Panc1 (cell line): ENCODE data around the gene ICA1. TPM values are rescaled to one million over a fixed set of nuclear protein-coding genes. Genes with fewer than 3 reads are reported as not detected.

Source experiments
- ATAC-seq: fragments of 200-7000 bp; cut with Tn5 transposase; 2 replicates; pipeline ENCODE4 v1.9.1; 2020; ENCODE audit warnings: mild to moderate bottlenecking, moderate library complexity
- BruUV-seq: library from RNA; stranded (reverse); fragments of 400-500 nt; replicated peaks from 2 replicates; lab custom pipeline; 2021; lab: Mats Ljungman, UMichigan
- CTCF ChIA-PET: fragments of 300-600 bp; sonication (Branson Sonifier 250); formaldehyde crosslinking; loops from one replicate; lab custom pipeline; 2022; ENCODE audit warnings: antibody characterized with exemption; lab: Charles Lee
- POLR2A ChIA-PET: fragments of 300-600 bp; sonication (Branson Sonifier 250); formaldehyde crosslinking; loops from one replicate; lab custom pipeline; 2022; ENCODE audit warnings: antibody characterized with exemption; lab: Charles Lee
- DNase-seq: peaks from one replicate; pipeline ENCODE4 v3.0.0-alpha.2; 2010; ENCODE audit warnings: low read depth, low spot score
- H3K27ac ChIP-seq: 2 replicates; pipeline ENCODE4 v1.5.1; 2011; ENCODE audit warnings: mild to moderate bottlenecking, low read length, inconsistent platforms
- H3K27me3 ChIP-seq: fragments of 200-500 bp; sonication (Bioruptor generic); 2 replicates; pipeline ENCODE4 v1.6.0; 2014; ENCODE audit warnings: low read length, inconsistent platforms; ENCODE audit not compliant: control insufficient read depth, insufficient read depth
- H3K36me3 ChIP-seq: fragments of 200-500 bp; sonication (Bioruptor generic); 2 replicates; pipeline ENCODE4 v1.5.1; 2014; ENCODE audit warnings: inconsistent platforms, mild to moderate bottlenecking, low read length, moderate library complexity; ENCODE audit not compliant: control insufficient read depth, insufficient read depth
- H3K4me1 ChIP-seq: 2 replicates; pipeline ENCODE4 v1.5.1; 2011; ENCODE audit warnings: inconsistent platforms, mild to moderate bottlenecking, low read length, moderate library complexity; ENCODE audit not compliant: control insufficient read depth, insufficient read depth
- H3K4me3 ChIP-seq, 2 experiments: 2 replicates each; pipeline ENCODE4 v1.5.1; 2011 to 2012; ENCODE audit warnings: low read depth in 2 of 2, low read length in 2 of 2, mild to moderate bottlenecking in 2 of 2, inconsistent platforms in 1 of 2, moderate library complexity in 1 of 2
- H3K9me3 ChIP-seq: fragments of 200-500 bp; sonication (Bioruptor generic); 2 replicates; pipeline ENCODE4 v1.5.1; 2014; ENCODE audit warnings: low read depth, mild to moderate bottlenecking, inconsistent platforms, low read length, moderate library complexity; ENCODE audit not compliant: control insufficient read depth, insufficient read depth
- CTCF ChIP-seq: fragments of 450-650 bp; IDR thresholded peaks from 2 replicates; pipeline ENCODE4 v1.5.1; 2017; ENCODE audit warnings: mild to moderate bottlenecking
- POLR2AphosphoS5 ChIP-seq: IDR thresholded peaks from 2 replicates; pipeline ENCODE4 v1.6.1; 2012; ENCODE audit warnings: mild to moderate bottlenecking, low read depth, low read length, moderate library complexity
- SIN3A ChIP-seq: IDR thresholded peaks from 2 replicates; pipeline ENCODE4 v1.6.1; 2012; ENCODE audit warnings: low read depth, mild to moderate bottlenecking, low read length, moderate library complexity, borderline replicate concordance; ENCODE audit not compliant: insufficient read depth
- TCF7L2 ChIP-seq: IDR thresholded peaks from 2 replicates; pipeline ENCODE4 v1.6.1; 2011; ENCODE audit warnings: mild to moderate bottlenecking, low read depth, low read length, inconsistent platforms
- in situ Hi-C: cut with HindIII; loops from 2 replicates; pipeline ENCODE4 v1.10.0; 2016; ENCODE audit warnings: low sequenced_read_pairs, low pct_unique_long_range_greater_than_20kb
- intact Hi-C: fragments of 100-400 bp; cut with micrococcal nuclease; formaldehyde crosslinking; loops from one replicate; pipeline ENCODE4 v1.10.0; 2022; ENCODE audit not compliant: unreplicated experiment
- total RNA-seq: library from RNA; stranded (reverse); gene quantifications from one replicate; pipeline ENCODE4 v1.2.1, GENCODE V29; 2021; ENCODE audit not compliant: unreplicated experiment
- TF ChIP-seq, protein P1 (sequence below), 2 experiments: IDR thresholded peaks; 2 replicates each; pipeline ENCODE4 v1.6.1; 2011 to 2012; ENCODE audit warnings: low read depth in 2 of 2, control low read depth in 1 of 2, low read length in 1 of 2, mild to moderate bottlenecking in 1 of 2, moderate library complexity in 1 of 2; ENCODE audit not compliant: insufficient read depth in 1 of 2

Gene ICA1
- total RNA-seq, 1 experiment from 2014 or later = 1.1 TPM

GRCh38 chr7:8082762-8083161 lies 179.2 kb downstream of the ICA1 start:
- ATAC-seq (no peak), DNase-seq (no peak)
- Histone ChIP-seq H3K4me1 (no peaks in the 10 kb centered on the region), H3K27ac (no peak overlapping the region), H3K27me3 (no peaks in the 10 kb centered on the region), H3K4me3 (no peak overlapping the region), H3K9me3 (no peaks in the 10 kb centered on the region), H3K36me3 (no peaks in the 10 kb centered on the region; the same call in 1 of the 2 replicates)
- TF ChIP-seq POLR2AphosphoS5 = no peak
- BruUV-seq = no TSS peak
- ChIA-PET POLR2A (no interaction called here), CTCF (no interaction called here)
- intact Hi-C loops (no loop called here), in situ Hi-C loops (no loop called here)

GRCh38 chr7:8078418-8078817 lies 183.5 kb downstream of the ICA1 start:
- no peak overlapping the region for H3K27ac ChIP-seq
- in situ Hi-C loops = no loop called here
- H3K4me3 ChIP-seq = no peak overlapping the region
- no peak for DNase-seq
- ATAC-seq = no peak
- TF ChIP-seq, protein P1, sequence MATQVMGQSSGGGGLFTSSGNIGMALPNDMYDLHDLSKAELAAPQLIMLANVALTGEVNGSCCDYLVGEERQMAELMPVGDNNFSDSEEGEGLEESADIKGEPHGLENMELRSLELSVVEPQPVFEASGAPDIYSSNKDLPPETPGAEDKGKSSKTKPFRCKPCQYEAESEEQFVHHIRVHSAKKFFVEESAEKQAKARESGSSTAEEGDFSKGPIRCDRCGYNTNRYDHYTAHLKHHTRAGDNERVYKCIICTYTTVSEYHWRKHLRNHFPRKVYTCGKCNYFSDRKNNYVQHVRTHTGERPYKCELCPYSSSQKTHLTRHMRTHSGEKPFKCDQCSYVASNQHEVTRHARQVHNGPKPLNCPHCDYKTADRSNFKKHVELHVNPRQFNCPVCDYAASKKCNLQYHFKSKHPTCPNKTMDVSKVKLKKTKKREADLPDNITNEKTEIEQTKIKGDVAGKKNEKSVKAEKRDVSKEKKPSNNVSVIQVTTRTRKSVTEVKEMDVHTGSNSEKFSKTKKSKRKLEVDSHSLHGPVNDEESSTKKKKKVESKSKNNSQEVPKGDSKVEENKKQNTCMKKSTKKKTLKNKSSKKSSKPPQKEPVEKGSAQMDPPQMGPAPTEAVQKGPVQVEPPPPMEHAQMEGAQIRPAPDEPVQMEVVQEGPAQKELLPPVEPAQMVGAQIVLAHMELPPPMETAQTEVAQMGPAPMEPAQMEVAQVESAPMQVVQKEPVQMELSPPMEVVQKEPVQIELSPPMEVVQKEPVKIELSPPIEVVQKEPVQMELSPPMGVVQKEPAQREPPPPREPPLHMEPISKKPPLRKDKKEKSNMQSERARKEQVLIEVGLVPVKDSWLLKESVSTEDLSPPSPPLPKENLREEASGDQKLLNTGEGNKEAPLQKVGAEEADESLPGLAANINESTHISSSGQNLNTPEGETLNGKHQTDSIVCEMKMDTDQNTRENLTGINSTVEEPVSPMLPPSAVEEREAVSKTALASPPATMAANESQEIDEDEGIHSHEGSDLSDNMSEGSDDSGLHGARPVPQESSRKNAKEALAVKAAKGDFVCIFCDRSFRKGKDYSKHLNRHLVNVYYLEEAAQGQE (IDR thresholded peaks at IDR 0.05; ENCODE audit: insufficient read depth in 1 of 2, low read depth in 2 of 2, low read length in 1 of 2) = no peak
- TF ChIP-seq CTCF = no peak
- no peak for TF ChIP-seq POLR2AphosphoS5
- no peak for TF ChIP-seq SIN3A
- TF ChIP-seq TCF7L2 = no peak
- no peaks in the 10 kb centered on the region for H3K4me1 ChIP-seq
- H3K36me3 ChIP-seq = no peaks in the 10 kb centered on the region
- ChIA-PET POLR2A (interaction anchor here (0.6 kb wide), 2 partner anchors 96 to 589 kb away, joined by 4 to 8 read pairs; no protein-coding TSS in a partner anchor), CTCF (no interaction called here)
- no peaks in the 10 kb centered on the region for H3K27me3 ChIP-seq
- intact Hi-C loops = no loop called here
- BruUV-seq = no TSS peak
- no peaks in the 10 kb centered on the region for H3K9me3 ChIP-seq

DNA sequence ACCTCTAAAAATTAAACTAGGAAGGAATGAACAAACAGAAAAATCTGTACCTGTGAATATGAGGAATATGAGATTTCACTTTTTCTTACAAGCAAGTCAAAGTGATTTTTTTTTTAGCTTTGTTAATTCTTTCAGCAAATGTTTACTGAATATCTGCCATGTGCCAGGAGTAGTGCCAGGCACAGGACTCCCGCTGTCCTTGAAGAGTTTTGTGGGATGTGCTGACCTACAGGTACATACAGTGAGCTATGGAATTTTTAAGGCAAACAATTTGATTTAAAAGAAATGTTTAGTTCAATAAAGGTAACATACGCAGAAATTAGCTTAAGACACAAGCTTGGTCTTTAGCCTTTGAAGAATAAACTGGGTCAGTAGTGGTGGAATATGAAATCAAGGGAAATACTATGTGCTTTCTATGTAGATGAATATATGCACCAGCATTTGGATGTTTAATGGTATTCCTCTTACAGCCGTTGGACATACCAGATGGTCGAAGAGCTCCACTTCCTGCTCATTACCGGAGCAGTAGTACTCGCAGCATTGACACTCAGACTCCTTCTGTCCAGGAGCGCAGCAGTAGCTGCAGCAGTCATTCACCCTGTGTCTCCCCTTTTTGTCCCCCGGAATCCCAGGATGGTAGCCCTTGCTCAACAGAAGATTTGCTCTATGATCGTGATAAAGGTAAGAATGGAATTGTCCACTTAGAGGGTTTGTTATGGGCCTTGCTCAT lies 191.4 kb downstream of the ICA1 start:
- H3K27me3 ChIP-seq = no peaks in the 10 kb centered on the region
- POLR2A ChIA-PET = interaction anchor here (0.7 kb wide), 1 partner anchor 389 kb away, joined by 4 read pairs; no protein-coding TSS in a partner anchor
- ATAC-seq (no peak), DNase-seq (no peak)
- in situ Hi-C loops = no loop called here
- H3K27ac ChIP-seq = no peak overlapping the region
- H3K36me3 ChIP-seq = no peaks in the 10 kb centered on the region
- TF ChIP-seq CTCF (no peak), POLR2AphosphoS5 (no peak)
- intact Hi-C loops = no loop called here
- H3K4me3 ChIP-seq = no peak overlapping the region
- H3K4me1 ChIP-seq = no peaks in the 10 kb centered on the region
- BruUV-seq = no TSS peak
- H3K9me3 ChIP-seq = no peaks in the 10 kb centered on the region
- CTCF ChIA-PET = no interaction called here
